Measurements from ENCODE around the gene PCDHGA1. TPM values are rescaled to one million over a fixed set of nuclear protein-coding genes. Genes with fewer than 3 reads are reported as not detected.

Gene PCDHGA1
- total RNA-seq (2012; rRNA removed) (0.83 and 0.90 TPM in 2 replicates), polyA plus RNA-seq (2012; rRNA removed) (0.86 and 0.92 TPM in 2 replicates), Bru-seq, nascent RNA (percentile 45 among the genes with signal in this experiment), BruChase-seq, experiment 1, labeled RNA remaining after a 6-hour chase (percentile 72 among the genes with signal in this experiment), BruChase-seq, experiment 2, labeled RNA remaining after a 2-hour chase (percentile 72 among the genes with signal in this experiment)
- 0.75 and 0.84 TPM in 2 replicates for polyA plus RNA-seq (2012; cell fraction: cytosol; rRNA removed)
- 1.6 and 1.7 TPM in 2 replicates for polyA plus RNA-seq (2012; cell fraction: nucleus; rRNA removed; ENCODE audit: low replicate concordance)
- long read RNA-seq, full-length matches to known transcripts = 1 of 1 reads
- long read RNA-seq, partial matches to known transcripts = 0 of 1 reads
- long read RNA-seq, other reads (novel, unspliced or antisense) = 0 of 1 reads

DNA sequence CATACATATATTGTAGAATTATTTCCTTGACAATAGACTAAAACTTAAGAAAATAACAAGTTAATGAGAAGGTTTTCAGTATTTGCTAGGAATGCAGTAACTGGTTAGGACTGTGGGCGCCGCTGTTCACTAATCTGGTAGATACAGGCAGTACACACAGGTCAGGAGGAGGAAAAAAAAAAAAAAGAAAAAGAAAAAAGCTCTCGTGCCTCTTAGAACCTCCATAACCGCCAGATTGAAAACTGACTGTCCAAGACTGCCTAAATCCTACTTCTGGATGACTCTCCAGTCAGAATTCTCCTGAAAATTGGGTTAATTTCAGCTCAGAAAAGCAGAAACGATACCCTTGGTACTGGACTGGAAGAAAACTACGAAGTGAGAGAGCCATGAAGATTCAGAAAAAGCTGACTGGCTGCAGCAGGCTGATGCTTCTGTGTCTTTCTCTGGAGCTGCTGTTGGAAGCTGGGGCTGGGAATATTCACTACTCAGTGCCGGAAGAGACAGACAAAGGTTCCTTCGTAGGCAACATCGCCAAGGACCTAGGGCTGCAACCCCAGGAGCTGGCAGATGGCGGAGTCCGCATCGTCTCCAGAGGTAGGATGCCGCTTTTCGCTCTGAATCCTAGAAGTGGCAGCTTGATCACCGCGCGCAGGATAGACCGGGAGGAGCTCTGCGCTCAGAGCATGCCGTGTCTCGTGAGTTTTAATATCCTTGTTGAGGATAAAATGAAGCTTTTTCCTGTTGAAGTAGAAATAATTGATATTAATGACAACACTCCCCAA lies at the start of gene PCDHGA1:
TSS of gene PCDHGA1 (plus strand) at position 216 of the 782 bp plus-strand sequence.
- no peak within 1 kb of the TSS for H4K91ac ChIP-seq (ENCODE audit: insufficient read depth, low read depth, low read length)
- H3K4ac ChIP-seq (ENCODE audit: low read depth, low read length) = no peak within 1 kb of the TSS
- no peak within 1 kb of the TSS for H3K56ac ChIP-seq (ENCODE audit: extremely low read depth, insufficient read depth, low read length)
- H2AK5ac ChIP-seq (ENCODE audit: low read depth, low read length) = no peak within 1 kb of the TSS
- H3K9ac ChIP-seq (ENCODE audit: low read depth, low read length) = peak within 1 kb of the TSS; percentile 45; the same call in 1 of the 2 replicates
- peak; percentile 49 for ATAC-seq (ENCODE audit: low read depth)
- no peak within 1 kb of the TSS for H2BK20ac ChIP-seq (ENCODE audit: low read depth, low read length)
- no peaks in the 10 kb centered on the region for H3K27me3 ChIP-seq (ENCODE audit: control insufficient read depth, insufficient read depth, low read length)
- no peaks in the 10 kb centered on the region for H4K20me1 ChIP-seq (ENCODE audit: insufficient read depth, low read length)
- peak within 1 kb of the TSS; percentile 60 for H2BK5ac ChIP-seq (ENCODE audit: low read depth, low read length, poor library complexity, severe bottlenecking)
- intact Hi-C loops (cut with micrococcal nuclease) = no loop called here
- 0 out of 4 replicates have a peak within 1 kb of the TSS, but pooled peaks of 1 of the 2 experiments have one; percentile 31 for H4K8ac ChIP-seq (ENCODE audit: low read depth in 2 of 2, low read length in 2 of 2)
- dilution Hi-C loops (cut with HindIII; ENCODE audit: low sequenced_read_pairs, unreplicated experiment) = no loop called here
- ChIA-PET POLR2A (ENCODE audit: unreplicated experiment) (no interaction called here), CTCF (interaction anchor here (0.6 to 1.2 kb wide), 7 partner anchors 8 to 233 kb away, joined by 3 to 6 read pairs (median 3); partner anchors contain the start of genes PCDHGA10 and PCDHGA2)
- H3K4me3 ChIP-seq (ENCODE audit: insufficient read depth, low read depth, low read length) = peak within 1 kb of the TSS; percentile 55
- in situ Hi-C loops (cut with MboI; ENCODE audit: low sequenced_read_pairs) = no loop called here
- H3K4me1 ChIP-seq (ENCODE audit: control insufficient read depth, insufficient read depth, low read length) = no peaks in the 10 kb centered on the region
- H3K4me2 ChIP-seq (ENCODE audit: low read depth, low read length) = peak within 1 kb of the TSS; percentile 88
- no peak within 1 kb of the TSS for H2BK120ac ChIP-seq (ENCODE audit: low read depth, low read length)
- H3K18ac ChIP-seq (ENCODE audit: low read depth, low read length) = 0 out of 2 replicates have a peak within 1 kb of the TSS, but pooled peaks have one; percentile 57
- peaks cover 31% of the 10 kb centered on the region for H3K9me3 ChIP-seq (ENCODE audit: control insufficient read depth, insufficient read depth, low read length)
- peaks cover 2% of the 10 kb centered on the region for H3K36me3 ChIP-seq (ENCODE audit: control insufficient read depth, insufficient read depth, low read length)
- DNase-seq = peak; percentile 75
- peak within 1 kb of the TSS; percentile 43; the same call in 1 of the 2 replicates for H3K14ac ChIP-seq (replicated peaks; ENCODE audit: low read depth, low read length)
- WGBS, 2 experiments (ENCODE audit: extremely low coverage in 2 of 2, insufficient read length in 1 of 2) = 7% methylated on average over 5 of the region's 21 CpGs; no CpG with 5 or more reads in 1 of the 2 experiments
- BruUV-seq (replicated peaks) = no TSS peak
- no peak within 1 kb of the TSS for H2AK9ac ChIP-seq (replicated peaks; ENCODE audit: low read depth, low read length, poor library complexity)
- H2BK15ac ChIP-seq (ENCODE audit: low read depth, low read length) = no peak within 1 kb of the TSS
- H2AFZ ChIP-seq (replicated peaks; ENCODE audit: low read length, poor library complexity) = peak within 1 kb of the TSS; percentile 85
- H3K9me1 ChIP-seq (ENCODE audit: insufficient read depth, low read length) = no peaks in the 10 kb centered on the region
- H4K5ac ChIP-seq (ENCODE audit: low read depth, low read length) = peak within 1 kb of the TSS; percentile 67; the same call in 1 of the 2 replicates
- H3K27ac ChIP-seq (ENCODE audit: insufficient read depth, low read length) = no peak within 1 kb of the TSS
- no peaks in the 10 kb centered on the region; a peak in 1 of 4 replicates for H3K79me1 ChIP-seq (ENCODE audit: low read depth in 1 of 2, low read length in 2 of 2)
- peak within 1 kb of the TSS; percentile 10; the same call in 1 of the 2 replicates for H3K23ac ChIP-seq (ENCODE audit: low read depth, low read length)
- TF ChIP-seq CHD1 (IDR thresholded peaks at IDR 0.05; ENCODE audit: low read depth, low read length) = no peak
- TF ChIP-seq MAFK (IDR thresholded peaks at IDR 0.05; ENCODE audit: low read depth, low read length) = no peak
- TF ChIP-seq CTCF (conservative IDR thresholded peaks at IDR 0.05; ENCODE audit: low read depth, low read length) = peak; percentile 68
- TF ChIP-seq NFE2L2 (IDR thresholded peaks at IDR 0.05; ENCODE audit: low read depth, low read length) = no peak
- TF ChIP-seq, protein P1, sequence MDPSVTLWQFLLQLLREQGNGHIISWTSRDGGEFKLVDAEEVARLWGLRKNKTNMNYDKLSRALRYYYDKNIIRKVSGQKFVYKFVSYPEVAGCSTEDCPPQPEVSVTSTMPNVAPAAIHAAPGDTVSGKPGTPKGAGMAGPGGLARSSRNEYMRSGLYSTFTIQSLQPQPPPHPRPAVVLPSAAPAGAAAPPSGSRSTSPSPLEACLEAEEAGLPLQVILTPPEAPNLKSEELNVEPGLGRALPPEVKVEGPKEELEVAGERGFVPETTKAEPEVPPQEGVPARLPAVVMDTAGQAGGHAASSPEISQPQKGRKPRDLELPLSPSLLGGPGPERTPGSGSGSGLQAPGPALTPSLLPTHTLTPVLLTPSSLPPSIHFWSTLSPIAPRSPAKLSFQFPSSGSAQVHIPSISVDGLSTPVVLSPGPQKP (IDR thresholded peaks at IDR 0.05; ENCODE audit: borderline replicate concordance, low read depth, low read length) = no peak
- no peak for TF ChIP-seq MAZ (IDR thresholded peaks at IDR 0.05; ENCODE audit: borderline replicate concordance, low read depth, low read length)
- TF ChIP-seq RFX5 (IDR thresholded peaks at IDR 0.05; ENCODE audit: low read depth, low read length) = no peak
- peak; percentile 45 for TF ChIP-seq RAD21 (IDR thresholded peaks at IDR 0.05; ENCODE audit: low read length)
- no peak for TF ChIP-seq USF2 (IDR thresholded peaks at IDR 0.05; ENCODE audit: low read depth, low read length)
- TF ChIP-seq POLR2A (IDR thresholded peaks at IDR 0.05; ENCODE audit: low read depth, low read length) = no peak
- peak; percentile 21; the same call in 1 of the 2 replicates for TF ChIP-seq BHLHE40 (IDR thresholded peaks at IDR 0.05; ENCODE audit: low read depth, low read length)
- TF ChIP-seq MXI1 (IDR thresholded peaks at IDR 0.05; ENCODE audit: borderline replicate concordance, low read depth, low read length) = no peak
